ENCODE measurements around the gene CAMK1D. TPM values are rescaled to one million over a fixed set of nuclear protein-coding genes. Genes with fewer than 3 reads are reported as not detected.

Gene CAMK1D
- total and polyA plus RNA-seq, 10 of the 15 experiments (the other 5 are each of a cell fraction or from before 2014, with no cell fraction given) = 2.1 to 35.5 (median 14.7) TPM

DNA sequence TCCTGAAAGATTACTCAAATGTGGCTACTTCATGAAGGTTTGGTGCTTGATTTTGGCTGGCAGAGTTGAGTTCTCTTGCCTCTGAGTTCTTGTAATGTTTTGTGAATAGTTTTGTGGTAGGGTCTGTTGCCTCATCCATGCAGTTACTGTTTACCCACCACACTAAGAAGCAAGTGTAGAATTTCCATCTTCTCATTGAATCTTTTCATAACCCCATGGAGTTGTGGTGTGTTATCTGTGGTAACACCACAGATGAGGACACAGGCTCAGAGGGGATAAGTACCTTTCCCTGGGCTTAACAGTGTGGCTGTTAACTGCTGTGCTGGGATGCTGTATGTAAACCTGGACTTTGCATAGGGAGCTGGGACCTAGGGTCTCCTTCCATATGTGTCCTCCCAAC lies 186.3 kb downstream of the CAMK1D start:
- H3K27me3 ChIP-seq (replicated peaks in 1 of 2; ENCODE audit: control insufficient read depth in 2 of 2, insufficient read depth in 2 of 2, low read length in 1 of 2) = no peaks in the 10 kb centered on the region
- FAIRE-seq (no peak), ATAC-seq (no peak), DNase-seq (ENCODE audit: low read depth, low spot score) (no peak)
- ChIA-PET SMC1A (ENCODE audit: uncharacterized antibody, unreplicated experiment) (no interaction called here), CTCF (no interaction called here), RAD21 (ENCODE audit: unreplicated experiment) (no interaction called here), POLR2A (no interaction called here)
- no peak overlapping the region for H3K4me2 ChIP-seq (ENCODE audit: control insufficient read depth, insufficient read depth)
- no TSS peak for BruUV-seq (replicated peaks)
- no peak overlapping the region for H3K27ac ChIP-seq (ENCODE audit: control insufficient read depth, insufficient read depth)
- in situ Hi-C loops (cut with MboI) (no loop called here), intact Hi-C loops (cut with micrococcal nuclease; ENCODE audit: unreplicated experiment) (no loop called here)
- H3K4me1 ChIP-seq (ENCODE audit: control insufficient read depth, insufficient read depth, low read length) = no peaks in the 10 kb centered on the region
- TF ChIP-seq, protein P1, sequence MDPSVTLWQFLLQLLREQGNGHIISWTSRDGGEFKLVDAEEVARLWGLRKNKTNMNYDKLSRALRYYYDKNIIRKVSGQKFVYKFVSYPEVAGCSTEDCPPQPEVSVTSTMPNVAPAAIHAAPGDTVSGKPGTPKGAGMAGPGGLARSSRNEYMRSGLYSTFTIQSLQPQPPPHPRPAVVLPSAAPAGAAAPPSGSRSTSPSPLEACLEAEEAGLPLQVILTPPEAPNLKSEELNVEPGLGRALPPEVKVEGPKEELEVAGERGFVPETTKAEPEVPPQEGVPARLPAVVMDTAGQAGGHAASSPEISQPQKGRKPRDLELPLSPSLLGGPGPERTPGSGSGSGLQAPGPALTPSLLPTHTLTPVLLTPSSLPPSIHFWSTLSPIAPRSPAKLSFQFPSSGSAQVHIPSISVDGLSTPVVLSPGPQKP (IDR thresholded peaks at IDR 0.05; ENCODE audit: low read depth, low read length) = no peak
- TF ChIP-seq, protein P2, sequence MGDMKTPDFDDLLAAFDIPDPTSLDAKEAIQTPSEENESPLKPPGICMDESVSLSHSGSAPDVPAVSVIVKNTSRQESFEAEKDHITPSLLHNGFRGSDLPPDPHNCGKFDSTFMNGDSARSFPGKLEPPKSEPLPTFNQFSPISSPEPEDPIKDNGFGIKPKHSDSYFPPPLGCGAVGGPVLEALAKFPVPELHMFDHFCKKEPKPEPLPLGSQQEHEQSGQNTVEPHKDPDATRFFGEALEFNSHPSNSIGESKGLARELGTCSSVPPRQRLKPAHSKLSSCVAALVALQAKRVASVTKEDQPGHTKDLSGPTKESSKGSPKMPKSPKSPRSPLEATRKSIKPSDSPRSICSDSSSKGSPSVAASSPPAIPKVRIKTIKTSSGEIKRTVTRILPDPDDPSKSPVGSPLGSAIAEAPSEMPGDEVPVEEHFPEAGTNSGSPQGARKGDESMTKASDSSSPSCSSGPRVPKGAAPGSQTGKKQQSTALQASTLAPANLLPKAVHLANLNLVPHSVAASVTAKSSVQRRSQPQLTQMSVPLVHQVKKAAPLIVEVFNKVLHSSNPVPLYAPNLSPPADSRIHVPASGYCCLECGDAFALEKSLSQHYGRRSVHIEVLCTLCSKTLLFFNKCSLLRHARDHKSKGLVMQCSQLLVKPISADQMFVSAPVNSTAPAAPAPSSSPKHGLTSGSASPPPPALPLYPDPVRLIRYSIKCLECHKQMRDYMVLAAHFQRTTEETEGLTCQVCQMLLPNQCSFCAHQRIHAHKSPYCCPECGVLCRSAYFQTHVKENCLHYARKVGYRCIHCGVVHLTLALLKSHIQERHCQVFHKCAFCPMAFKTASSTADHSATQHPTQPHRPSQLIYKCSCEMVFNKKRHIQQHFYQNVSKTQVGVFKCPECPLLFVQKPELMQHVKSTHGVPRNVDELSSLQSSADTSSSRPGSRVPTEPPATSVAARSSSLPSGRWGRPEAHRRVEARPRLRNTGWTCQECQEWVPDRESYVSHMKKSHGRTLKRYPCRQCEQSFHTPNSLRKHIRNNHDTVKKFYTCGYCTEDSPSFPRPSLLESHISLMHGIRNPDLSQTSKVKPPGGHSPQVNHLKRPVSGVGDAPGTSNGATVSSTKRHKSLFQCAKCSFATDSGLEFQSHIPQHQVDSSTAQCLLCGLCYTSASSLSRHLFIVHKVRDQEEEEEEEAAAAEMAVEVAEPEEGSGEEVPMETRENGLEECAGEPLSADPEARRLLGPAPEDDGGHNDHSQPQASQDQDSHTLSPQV (IDR thresholded peaks at IDR 0.05) = no peak
- no peak for TF ChIP-seq NFYA (IDR thresholded peaks at IDR 0.05; ENCODE audit: borderline replicate concordance, low read depth, low read length)
- TF ChIP-seq, protein P3, sequence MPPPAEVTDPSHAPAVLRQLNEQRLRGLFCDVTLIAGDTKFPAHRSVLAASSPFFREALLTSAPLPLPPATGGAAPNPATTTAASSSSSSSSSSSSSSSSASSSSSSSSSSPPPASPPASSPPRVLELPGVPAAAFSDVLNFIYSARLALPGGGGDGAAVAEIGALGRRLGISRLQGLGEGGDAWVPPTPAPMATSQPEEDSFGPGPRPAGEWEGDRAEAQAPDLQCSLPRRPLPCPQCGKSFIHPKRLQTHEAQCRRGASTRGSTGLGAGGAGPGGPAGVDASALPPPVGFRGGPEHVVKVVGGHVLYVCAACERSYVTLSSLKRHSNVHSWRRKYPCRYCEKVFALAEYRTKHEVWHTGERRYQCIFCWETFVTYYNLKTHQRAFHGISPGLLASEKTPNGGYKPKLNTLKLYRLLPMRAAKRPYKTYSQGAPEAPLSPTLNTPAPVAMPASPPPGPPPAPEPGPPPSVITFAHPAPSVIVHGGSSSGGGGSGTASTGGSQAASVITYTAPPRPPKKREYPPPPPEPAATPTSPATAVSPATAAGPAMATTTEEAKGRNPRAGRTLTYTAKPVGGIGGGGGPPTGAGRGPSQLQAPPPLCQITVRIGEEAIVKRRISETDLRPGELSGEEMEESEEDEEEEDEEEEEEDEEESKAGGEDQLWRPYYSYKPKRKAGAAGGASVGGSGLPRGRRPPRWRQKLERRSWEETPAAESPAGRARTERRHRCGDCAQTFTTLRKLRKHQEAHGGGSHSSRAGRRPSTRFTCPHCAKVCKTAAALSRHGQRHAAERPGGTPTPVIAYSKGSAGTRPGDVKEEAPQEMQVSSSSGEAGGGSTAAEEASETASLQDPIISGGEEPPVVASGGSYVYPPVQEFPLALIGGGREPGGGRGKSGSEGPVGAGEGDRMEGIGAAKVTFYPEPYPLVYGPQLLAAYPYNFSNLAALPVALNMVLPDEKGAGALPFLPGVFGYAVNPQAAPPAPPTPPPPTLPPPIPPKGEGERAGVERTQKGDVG (CRISPR knock-in tag; IDR thresholded peaks at IDR 0.05) = no peak
- no peak overlapping the region for H3K4me3 ChIP-seq
- H3K9ac ChIP-seq (ENCODE audit: control insufficient read depth, insufficient read depth, low read length) = no peak overlapping the region
- H3K36me3 ChIP-seq (ENCODE audit: control insufficient read depth in 2 of 2, insufficient read depth in 2 of 2, low read length in 1 of 2) = no peaks in the 10 kb centered on the region
- no peaks in the 10 kb centered on the region for H3K9me3 ChIP-seq (replicated peaks; ENCODE audit: control insufficient read depth, insufficient read depth, low read length)
- no peaks in the 10 kb centered on the region for H3K79me2 ChIP-seq (ENCODE audit: control insufficient read depth, insufficient read depth, low read length)
- H4K20me1 ChIP-seq (ENCODE audit: control insufficient read depth, insufficient read depth) = no peaks in the 10 kb centered on the region
- no peak overlapping the region for H2AFZ ChIP-seq (ENCODE audit: control insufficient read depth, low read depth, low read length)

Measured in GM12878 (cell line).